GM19455 (cell line): ENCODE measurements around the gene SYCN.
"Not testable (repeated sequence)": the region's sequence is repeated elsewhere in the genome, so short reads cannot be mapped to it uniquely, and the experiment has no call there.

Experiments
- ATAC-seq: cut with Tn5 transposase; IDR thresholded peaks from one replicate; pipeline ENCODE4 v1.9.1; 2021; ENCODE audit not compliant: unreplicated experiment

Gene SYCN

GRCh38 chr19:39203372-39204341 lies at the start of gene SYCN:
TSS of gene SYCN (minus strand) at chr19:39204263. CDS start at chr19:39204254, 9 bp downstream.
- no peak for ATAC-seq

GRCh38 chr19:39253374-39254149 lies 49.5 kb upstream of the SYCN start:
- ATAC-seq = no peak

- no peak for ATAC-seq
Observed at GRCh38 chr19:39252458-39252857, 48.4 kb upstream of the SYCN start.

GRCh38 chr19:39251846-39252245 lies 47.8 kb upstream of the SYCN start:
- ATAC-seq = no peak

- no peak for ATAC-seq
Observed at GRCh38 chr19:39251081-39251480, 47.0 kb upstream of the SYCN start.

GRCh38 chr19:39248806-39249205 lies 44.7 kb upstream of the SYCN start, which contains the start of gene IFNL4:
TSS of gene IFNL4 (minus strand) at chr19:39248856.
- no peak for ATAC-seq

GRCh38 chr19:39247701-39248664 lies 43.9 kb upstream of the SYCN start:
- ATAC-seq = no peak

GRCh38 chr19:39246951-39247669 lies 43.0 kb upstream of the SYCN start:
- ATAC-seq = no peak

GRCh38 chr19:39245166-39245565 lies 41.1 kb upstream of the SYCN start:
- not testable (repeated sequence) for ATAC-seq

- not testable (repeated sequence) for ATAC-seq
Observed at GRCh38 chr19:39244410-39245100, 40.5 kb upstream of the SYCN start, which contains the start of gene IFNL3. TSS of gene IFNL3 (minus strand) at chr19:39245006. CDS start at chr19:39244967, 39 bp downstream.

- ATAC-seq = not testable (repeated sequence)
Observed at GRCh38 chr19:39243741-39244140, 39.7 kb upstream of the SYCN start.

- ATAC-seq = no peak
Observed at GRCh38 chr19:39240421-39240820, 36.4 kb upstream of the SYCN start.

- ATAC-seq = no peak
Observed at GRCh38 chr19:39238944-39239343, 34.9 kb upstream of the SYCN start.

- ATAC-seq = no peak
Observed at GRCh38 chr19:39238209-39238608, 34.1 kb upstream of the SYCN start.

GRCh38 chr19:39237200-39238184 lies 33.4 kb upstream of the SYCN start:
- no peak for ATAC-seq

GRCh38 chr19:39236527-39236926 lies 32.5 kb upstream of the SYCN start:
- ATAC-seq = no peak

- no peak for ATAC-seq
Observed at GRCh38 chr19:39232708-39233107, 28.6 kb upstream of the SYCN start.
